ENCODE data around the gene LRRK1. TPM values are rescaled to one million over a fixed set of nuclear protein-coding genes. Genes with fewer than 3 reads are reported as not detected.

The LRRK1 gene
- total and polyA plus RNA-seq, 2 experiments from 2014 or later = 2.6 to 4.5 TPM

DNA sequence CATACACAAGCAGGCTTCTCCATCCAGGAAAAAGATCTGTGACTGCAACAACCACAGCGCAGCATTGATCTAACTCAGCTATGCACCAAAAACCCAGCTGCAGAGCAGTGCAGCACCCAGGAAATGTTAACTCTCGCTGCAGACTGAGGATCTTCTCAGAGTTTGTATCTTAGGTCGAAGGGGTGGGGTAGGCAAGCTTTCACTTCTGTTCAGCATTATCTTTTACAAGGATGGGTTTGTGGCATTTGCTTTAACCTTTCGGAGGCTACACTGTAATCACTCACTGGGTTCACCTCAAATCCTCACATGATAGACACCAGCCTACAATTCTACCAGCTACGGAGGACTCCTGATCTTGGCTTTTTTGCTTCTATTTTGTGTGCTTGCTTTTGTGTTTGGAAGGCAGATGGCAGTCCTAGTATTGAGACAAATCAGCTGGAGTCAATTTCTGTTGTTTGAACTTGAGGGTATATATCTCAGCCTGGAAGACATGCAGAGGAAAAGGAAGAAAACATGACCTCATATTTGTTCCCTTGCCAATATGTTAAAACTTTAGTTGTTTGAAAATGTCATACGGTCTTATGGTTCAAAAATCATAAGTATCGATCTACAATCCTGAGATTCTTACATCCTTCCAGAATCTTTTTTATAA, 25.2 kb downstream of the LRRK1 start:
- no peak for ATAC-seq
- H3K27me3 ChIP-seq (ENCODE audit: insufficient read depth) = no peaks in the 10 kb centered on the region
- Mint-ChIP-seq H3K4me3 (no peak overlapping the region), H3K9me3 (no peaks in the 10 kb centered on the region), H3K27ac (no peak overlapping the region), H3K27me3 (ENCODE audit: insufficient read depth, low read depth, poor library complexity) (peaks cover 4% of the 10 kb centered on the region), H3K36me3 (ENCODE audit: low read depth) (no peaks in the 10 kb centered on the region), H3K4me1 (peaks cover 10% of the 10 kb centered on the region)
- no peak overlapping the region for H3K4me3 ChIP-seq
- H3K4me2 ChIP-seq = no peak overlapping the region
- H2AFZ ChIP-seq = peak overlapping the region; percentile 63; the same call in 1 of the 2 replicates
- no peaks in the 10 kb centered on the region for H3K79me2 ChIP-seq (replicated peaks; ENCODE audit: insufficient read depth)
- no peak for TF ChIP-seq JUNB (IDR thresholded peaks at IDR 0.05; ENCODE audit: unreplicated experiment)
- TF ChIP-seq NANOG (IDR thresholded peaks at IDR 0.05; ENCODE audit: borderline replicate concordance) = no peak
- no peaks in the 10 kb centered on the region for H3K9me2 ChIP-seq (ENCODE audit: insufficient read depth)
- no peaks in the 10 kb centered on the region for H3F3A ChIP-seq (replicated peaks; ENCODE audit: low read depth)
- no peaks in the 10 kb centered on the region for H3K36me3 ChIP-seq (ENCODE audit: insufficient read depth)
- H3K4me1 ChIP-seq (ENCODE audit: insufficient read depth) = no peaks in the 10 kb centered on the region
- no peak overlapping the region for H3K27ac ChIP-seq (ENCODE audit: low read depth)
- no peaks in the 10 kb centered on the region for H4K20me1 ChIP-seq (replicated peaks; ENCODE audit: insufficient read depth)
- no peak for DNase-seq (ENCODE audit: low spot score)

GRCh38 chr15:100944986-100945385, 25.8 kb downstream of the LRRK1 start:
- ATAC-seq (no peak), DNase-seq (ENCODE audit: low spot score) (no peak)
- Mint-ChIP-seq H3K27me3 (ENCODE audit: insufficient read depth, low read depth, poor library complexity) (peaks cover 4% of the 10 kb centered on the region), H3K36me3 (ENCODE audit: low read depth) (no peaks in the 10 kb centered on the region), H3K27ac (no peak overlapping the region), H3K9me3 (no peaks in the 10 kb centered on the region), H3K4me1 (peaks cover 10% of the 10 kb centered on the region), H3K4me3 (no peak overlapping the region)
- no peaks in the 10 kb centered on the region for H4K20me1 ChIP-seq (replicated peaks; ENCODE audit: insufficient read depth)
- H3K79me2 ChIP-seq (replicated peaks; ENCODE audit: insufficient read depth) = no peaks in the 10 kb centered on the region
- no peaks in the 10 kb centered on the region for H3K4me1 ChIP-seq (ENCODE audit: insufficient read depth)
- no peak overlapping the region for H3K4me3 ChIP-seq
- no peaks in the 10 kb centered on the region for H3F3A ChIP-seq (replicated peaks; ENCODE audit: low read depth)
- no peaks in the 10 kb centered on the region for H3K27me3 ChIP-seq (ENCODE audit: insufficient read depth)
- no peak overlapping the region for H3K4me2 ChIP-seq
- no peaks in the 10 kb centered on the region for H3K9me2 ChIP-seq (ENCODE audit: insufficient read depth)
- H2AFZ ChIP-seq = no peak overlapping the region
- H3K27ac ChIP-seq (ENCODE audit: low read depth) = no peak overlapping the region
- no peaks in the 10 kb centered on the region for H3K36me3 ChIP-seq (ENCODE audit: insufficient read depth)
- TF ChIP-seq CTCF (conservative IDR thresholded peaks at IDR 0.05; ENCODE audit: low read depth in 2 of 2) (no peak), EZH2 (IDR thresholded peaks at IDR 0.05; ENCODE audit: low read depth, unreplicated experiment) (no peak), ETS1 (IDR thresholded peaks at IDR 0.05) (no peak), REST (IDR thresholded peaks at IDR 0.05; ENCODE audit: unreplicated experiment) (no peak), EZH2phosphoT487 (IDR thresholded peaks at IDR 0.05; ENCODE audit: unreplicated experiment) (no peak), CREB1 (CRISPR knock-in tag; IDR thresholded peaks at IDR 0.05; ENCODE audit: low read depth) (no peak), JUNB (IDR thresholded peaks at IDR 0.05; ENCODE audit: unreplicated experiment) (no peak), ZNF114 (CRISPR knock-in tag; IDR thresholded peaks at IDR 0.05) (no peak), STAT1 (IDR thresholded peaks at IDR 0.05; ENCODE audit: unreplicated experiment) (no peak), ZNF331 (CRISPR knock-in tag; IDR thresholded peaks at IDR 0.05; ENCODE audit: low read depth) (no peak), NANOG (IDR thresholded peaks at IDR 0.05; ENCODE audit: borderline replicate concordance) (no peak)

All from GM23338 (cell line).